ENCODE data around the gene MED20. TPM values are rescaled to one million over a fixed set of nuclear protein-coding genes. Genes with fewer than 3 reads are reported as not detected.

MED20 gene
- total RNA-seq, 1 experiment from 2014 or later: 42.4 TPM

GRCh38 chr6:41894366-41895299 lies 26.3 kb downstream of the MED20 start:
- TF ChIP-seq IRF2 (CRISPR knock-in tag; IDR thresholded peaks at IDR 0.05; ENCODE audit: borderline replicate concordance, low read depth): no peak
- TF ChIP-seq PRDM15 (CRISPR knock-in tag; IDR thresholded peaks at IDR 0.05): peak; percentile 42; the same call in 1 of the 2 replicates
- TF ChIP-seq SP1 (CRISPR knock-in tag; conservative IDR thresholded peaks at IDR 0.05): peak; percentile 14; the same call in 1 of the 2 replicates
- TF ChIP-seq CREB1 (CRISPR knock-in tag; IDR thresholded peaks at IDR 0.05): no peak
- peak; percentile 24; the same call in 1 of the 2 replicates for TF ChIP-seq NFE2L1 (CRISPR knock-in tag; IDR thresholded peaks at IDR 0.05)
- no peak for TF ChIP-seq RORB (CRISPR knock-in tag; IDR thresholded peaks at IDR 0.05)
- 0 out of 2 replicates have a peak, but pooled peaks have one; percentile 7 for TF ChIP-seq TEAD1 (CRISPR knock-in tag; IDR thresholded peaks at IDR 0.05)
- peaks cover 19% of the 10 kb centered on the region for H3K4me1 Mint-ChIP-seq
- no peaks in the 10 kb centered on the region for H3K9me3 Mint-ChIP-seq
- H3K4me3 Mint-ChIP-seq: no peak overlapping the region
- POLR2A ChIA-PET: interaction anchor here (0.8 to 2.3 kb wide), 3 partner anchors 26 to 210 kb away, joined by 3 to 9 read pairs (median 4); partner anchors contain the start of genes BYSL and MED20
- no peaks in the 10 kb centered on the region for H3K27me3 Mint-ChIP-seq (ENCODE audit: low read depth)
- no peak overlapping the region for H3K27ac Mint-ChIP-seq
- ATAC-seq (peak; percentile 53), DNase-seq (ENCODE audit: low spot score) (peak; percentile 13)
- no peaks in the 10 kb centered on the region for H3K36me3 Mint-ChIP-seq
- CTCF ChIA-PET: interaction anchor here (0.5 to 5.7 kb wide), 7 partner anchors 27 to 221 kb away, joined by 3 to 53 read pairs (median 5); partner anchors contain the start of genes BYSL, MED20 and TOMM6

- no peak overlapping the region for H3K4me3 Mint-ChIP-seq
- H3K4me1 Mint-ChIP-seq: peaks cover 20% of the 10 kb centered on the region
- H3K27ac Mint-ChIP-seq: no peak overlapping the region
- no peaks in the 10 kb centered on the region for H3K36me3 Mint-ChIP-seq
- ATAC-seq: no peak
- no peak for DNase-seq (ENCODE audit: low spot score)
- CTCF ChIA-PET: interaction anchor here (0.8 to 5.7 kb wide), 4 partner anchors 28 to 155 kb away, joined by 3 to 53 read pairs (median 4); partner anchors contain the start of genes BYSL, MED20 and TOMM6
- no peaks in the 10 kb centered on the region for H3K9me3 Mint-ChIP-seq
- no peaks in the 10 kb centered on the region for H3K27me3 Mint-ChIP-seq (ENCODE audit: low read depth)
- POLR2A ChIA-PET: no interaction called here
- TF ChIP-seq SMAD3 (CRISPR knock-in tag; IDR thresholded peaks at IDR 0.05; ENCODE audit: borderline replicate concordance) (no peak), ATF1 (CRISPR knock-in tag; IDR thresholded peaks at IDR 0.05) (no peak), NR3C1 (CRISPR knock-in tag; conservative IDR thresholded peaks at IDR 0.05; ENCODE audit: low read depth) (no peak), MLX (CRISPR knock-in tag; IDR thresholded peaks at IDR 0.05) (no peak), NFYB (CRISPR knock-in tag; conservative IDR thresholded peaks at IDR 0.05; ENCODE audit: low read depth) (no peak), OVOL2 (CRISPR knock-in tag; IDR thresholded peaks at IDR 0.05; ENCODE audit: borderline replicate concordance) (no peak), ZNF138 (CRISPR knock-in tag; conservative IDR thresholded peaks at IDR 0.05) (no peak), FOXP1 (CRISPR knock-in tag; IDR thresholded peaks at IDR 0.05; ENCODE audit: borderline replicate concordance) (no peak), STAT6 (CRISPR knock-in tag; conservative IDR thresholded peaks at IDR 0.05; ENCODE audit: low read depth) (no peak), TEAD4 (CRISPR knock-in tag; IDR thresholded peaks at IDR 0.05) (no peak), HMGXB4 (CRISPR knock-in tag; IDR thresholded peaks at IDR 0.05) (no peak), ZSCAN18 (CRISPR knock-in tag; IDR thresholded peaks at IDR 0.05) (no peak), PRRX2 (CRISPR knock-in tag; IDR thresholded peaks at IDR 0.05) (no peak)
- TF ChIP-seq, protein P1, sequence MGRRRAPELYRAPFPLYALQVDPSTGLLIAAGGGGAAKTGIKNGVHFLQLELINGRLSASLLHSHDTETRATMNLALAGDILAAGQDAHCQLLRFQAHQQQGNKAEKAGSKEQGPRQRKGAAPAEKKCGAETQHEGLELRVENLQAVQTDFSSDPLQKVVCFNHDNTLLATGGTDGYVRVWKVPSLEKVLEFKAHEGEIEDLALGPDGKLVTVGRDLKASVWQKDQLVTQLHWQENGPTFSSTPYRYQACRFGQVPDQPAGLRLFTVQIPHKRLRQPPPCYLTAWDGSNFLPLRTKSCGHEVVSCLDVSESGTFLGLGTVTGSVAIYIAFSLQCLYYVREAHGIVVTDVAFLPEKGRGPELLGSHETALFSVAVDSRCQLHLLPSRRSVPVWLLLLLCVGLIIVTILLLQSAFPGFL (CRISPR knock-in tag; IDR thresholded peaks at IDR 0.05; ENCODE audit: borderline replicate concordance): no peak
Measured at GRCh38 chr6:41892921-41893564, 27.9 kb downstream of the MED20 start.
